ENCODE results near the gene CCDC188. TPM values are rescaled to one million over a fixed set of nuclear protein-coding genes. Genes with fewer than 3 reads are reported as not detected.

Gene CCDC188
- total RNA-seq, 1 experiment from 2014 or later, result not detected

DNA sequence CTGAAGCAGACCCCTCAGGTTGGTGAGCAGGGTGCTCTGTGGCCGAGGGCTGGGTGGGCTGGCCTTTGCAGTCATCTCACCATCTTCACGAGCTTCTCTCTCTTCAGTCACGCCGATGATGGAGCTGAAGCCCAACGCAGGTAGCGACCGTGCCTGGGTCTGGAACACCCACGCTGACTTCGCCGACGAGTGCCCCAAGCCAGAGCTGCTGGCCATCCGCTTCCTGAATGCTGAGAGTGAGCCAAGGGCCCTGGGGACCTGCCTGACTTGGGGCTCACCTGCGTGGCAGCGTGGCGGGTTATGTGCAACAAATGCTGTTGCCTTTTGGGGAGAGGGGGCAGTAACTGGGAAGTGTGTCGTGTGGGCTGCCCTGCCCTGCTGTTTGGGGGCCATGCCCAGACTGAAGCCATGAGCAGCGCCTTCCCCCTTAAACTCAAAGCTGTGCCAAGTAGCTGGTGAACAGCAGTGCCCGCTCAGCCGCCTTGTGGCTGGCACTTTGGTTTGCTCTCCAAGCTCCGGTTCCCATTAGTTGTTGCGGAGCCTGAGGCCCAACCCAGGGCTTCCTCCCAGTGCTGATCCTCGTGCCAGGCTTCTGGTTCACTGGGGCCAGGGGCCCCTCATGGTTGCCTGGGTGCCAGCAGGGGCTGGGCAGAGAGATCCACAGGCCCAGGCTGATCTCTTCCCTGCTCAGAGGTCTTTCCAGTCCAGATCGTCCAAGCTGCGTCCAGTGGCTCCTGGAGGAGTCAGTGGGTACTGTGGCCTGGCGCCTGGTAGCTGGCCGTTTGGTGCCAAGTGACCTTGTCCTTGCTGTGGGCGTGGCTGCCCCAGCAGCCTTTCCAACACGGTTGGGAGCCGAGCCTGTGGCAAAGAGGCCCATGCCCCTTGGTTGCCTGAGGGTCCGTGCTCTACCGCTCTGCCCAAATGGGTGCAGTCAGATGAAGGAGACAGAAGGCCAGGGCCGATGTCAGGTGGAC is 25.4 kb downstream of the CCDC188 start:
- no peak overlapping the region for H3K4me3 ChIP-seq (ENCODE audit: low read depth in 2 of 2, low read length in 2 of 2)
- no peaks in the 10 kb centered on the region for H3K9me3 ChIP-seq (ENCODE audit: control insufficient read depth, insufficient read depth, low read depth, low read length)
- ChIA-PET CTCF (no interaction called here), POLR2A (no interaction called here)
- TF ChIP-seq TCF7L2 (IDR thresholded peaks at IDR 0.05; ENCODE audit: low read depth, low read length), result no peak
- TF ChIP-seq SIN3A (IDR thresholded peaks at IDR 0.05; ENCODE audit: borderline replicate concordance, insufficient read depth, low read depth, low read length), result no peak
- TF ChIP-seq POLR2AphosphoS5 (IDR thresholded peaks at IDR 0.05; ENCODE audit: low read depth, low read length), result no peak
- no peak for TF ChIP-seq REST (IDR thresholded peaks at IDR 0.05; ENCODE audit: insufficient read depth in 1 of 2, low read depth in 2 of 2, low read length in 1 of 2)
- TF ChIP-seq CTCF (IDR thresholded peaks at IDR 0.05), result no peak
- peaks cover 6% of the 10 kb centered on the region; the same call in 1 of the 2 replicates for H3K36me3 ChIP-seq (ENCODE audit: control insufficient read depth, insufficient read depth, low read length)
- H3K4me1 ChIP-seq (ENCODE audit: control insufficient read depth, insufficient read depth, low read length), result no peaks in the 10 kb centered on the region; the same call in 1 of the 2 replicates
- H3K27me3 ChIP-seq (ENCODE audit: control insufficient read depth, insufficient read depth, low read length), result no peaks in the 10 kb centered on the region
- DNase-seq (ENCODE audit: low read depth, low spot score) (no peak), ATAC-seq (no peak)
- in situ Hi-C loops (cut with HindIII; ENCODE audit: low pct_unique_long_range_greater_than_20kb, low sequenced_read_pairs), result no loop called here
- no TSS peak for BruUV-seq (replicated peaks)
- no peak overlapping the region for H3K27ac ChIP-seq (ENCODE audit: low read length)
- intact Hi-C loops (cut with micrococcal nuclease; ENCODE audit: unreplicated experiment), result no loop called here

- DNase-seq (ENCODE audit: low read depth, low spot score) (no peak), ATAC-seq (no peak)
- Histone ChIP-seq H3K27ac (ENCODE audit: low read length) (no peak overlapping the region), H3K27me3 (ENCODE audit: control insufficient read depth, insufficient read depth, low read length) (no peaks in the 10 kb centered on the region), H3K36me3 (ENCODE audit: control insufficient read depth, insufficient read depth, low read length) (peaks cover 7% of the 10 kb centered on the region; the same call in 1 of the 2 replicates), H3K4me3 (ENCODE audit: low read depth in 2 of 2, low read length in 2 of 2) (no peak overlapping the region), H3K4me1 (ENCODE audit: control insufficient read depth, insufficient read depth, low read length) (peaks cover under 1% of the 10 kb centered on the region), H3K9me3 (ENCODE audit: control insufficient read depth, insufficient read depth, low read depth, low read length) (no peaks in the 10 kb centered on the region)
- CTCF ChIA-PET, result no interaction called here
- intact Hi-C loops (cut with micrococcal nuclease; ENCODE audit: unreplicated experiment), result no loop called here
- TF ChIP-seq POLR2AphosphoS5 (IDR thresholded peaks at IDR 0.05; ENCODE audit: low read depth, low read length), result no peak
- no peak for TF ChIP-seq SIN3A (IDR thresholded peaks at IDR 0.05; ENCODE audit: borderline replicate concordance, insufficient read depth, low read depth, low read length)
- TF ChIP-seq TCF7L2 (IDR thresholded peaks at IDR 0.05; ENCODE audit: low read depth, low read length), result no peak
- TF ChIP-seq REST (IDR thresholded peaks at IDR 0.05; ENCODE audit: insufficient read depth in 1 of 2, low read depth in 2 of 2, low read length in 1 of 2), result no peak
- no peak for TF ChIP-seq CTCF (IDR thresholded peaks at IDR 0.05)
- in situ Hi-C loops (cut with HindIII; ENCODE audit: low pct_unique_long_range_greater_than_20kb, low sequenced_read_pairs), result no loop called here
- POLR2A ChIA-PET, result no interaction called here
- BruUV-seq (replicated peaks), result no TSS peak
These were observed 26.6 kb downstream of the CCDC188 start for GRCh38 chr22:20124083-20124787.
